ENCODE measurements around the gene VDAC2.

DNA sequence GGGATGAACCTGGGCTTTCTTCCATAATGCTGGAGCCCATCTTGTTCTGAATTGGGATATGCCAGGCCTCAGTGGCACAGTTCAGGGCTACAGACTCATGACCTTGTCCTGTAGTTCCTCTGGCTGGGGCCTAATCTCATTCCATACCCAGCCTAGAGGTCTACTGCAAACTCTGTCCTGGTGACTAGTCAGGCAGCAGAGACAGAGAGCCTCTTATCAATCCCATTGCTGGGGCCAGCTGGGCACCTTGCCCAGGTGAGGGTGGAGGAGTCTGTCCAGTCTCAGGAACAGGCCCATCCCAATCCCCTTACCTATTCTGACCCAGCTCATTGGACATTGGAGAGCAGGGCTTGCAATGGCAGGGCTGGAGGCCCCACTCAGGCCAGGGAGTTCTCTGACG lies 53.2 kb downstream of the VDAC2 start:
- TF ChIP-seq, protein P1, sequence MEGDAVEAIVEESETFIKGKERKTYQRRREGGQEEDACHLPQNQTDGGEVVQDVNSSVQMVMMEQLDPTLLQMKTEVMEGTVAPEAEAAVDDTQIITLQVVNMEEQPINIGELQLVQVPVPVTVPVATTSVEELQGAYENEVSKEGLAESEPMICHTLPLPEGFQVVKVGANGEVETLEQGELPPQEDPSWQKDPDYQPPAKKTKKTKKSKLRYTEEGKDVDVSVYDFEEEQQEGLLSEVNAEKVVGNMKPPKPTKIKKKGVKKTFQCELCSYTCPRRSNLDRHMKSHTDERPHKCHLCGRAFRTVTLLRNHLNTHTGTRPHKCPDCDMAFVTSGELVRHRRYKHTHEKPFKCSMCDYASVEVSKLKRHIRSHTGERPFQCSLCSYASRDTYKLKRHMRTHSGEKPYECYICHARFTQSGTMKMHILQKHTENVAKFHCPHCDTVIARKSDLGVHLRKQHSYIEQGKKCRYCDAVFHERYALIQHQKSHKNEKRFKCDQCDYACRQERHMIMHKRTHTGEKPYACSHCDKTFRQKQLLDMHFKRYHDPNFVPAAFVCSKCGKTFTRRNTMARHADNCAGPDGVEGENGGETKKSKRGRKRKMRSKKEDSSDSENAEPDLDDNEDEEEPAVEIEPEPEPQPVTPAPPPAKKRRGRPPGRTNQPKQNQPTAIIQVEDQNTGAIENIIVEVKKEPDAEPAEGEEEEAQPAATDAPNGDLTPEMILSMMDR (IDR thresholded peaks at IDR 0.05; ENCODE audit: poor library complexity), result no peak
- no peak for TF ChIP-seq EZH2 (IDR thresholded peaks at IDR 0.05; ENCODE audit: borderline replicate concordance)
